COLO829 (cell line): Measurements from ENCODE around the gene STON1.
"Not testable (repeated sequence)": the region's sequence is repeated elsewhere in the genome, so short reads cannot be mapped to it uniquely, and the experiment has no call there.

Experiments
- DNase-seq: peaks from one replicate; pipeline ENCODE4 v3.0.0; 2012; ENCODE audit warnings: low spot score

Gene STON1

GRCh38 chr2:48620604-48621003, 90.7 kb downstream of the STON1 start:
- no peak for DNase-seq

GRCh38 chr2:48622691-48623090, 92.7 kb downstream of the STON1 start:
- DNase-seq: not testable (repeated sequence)

DNA sequence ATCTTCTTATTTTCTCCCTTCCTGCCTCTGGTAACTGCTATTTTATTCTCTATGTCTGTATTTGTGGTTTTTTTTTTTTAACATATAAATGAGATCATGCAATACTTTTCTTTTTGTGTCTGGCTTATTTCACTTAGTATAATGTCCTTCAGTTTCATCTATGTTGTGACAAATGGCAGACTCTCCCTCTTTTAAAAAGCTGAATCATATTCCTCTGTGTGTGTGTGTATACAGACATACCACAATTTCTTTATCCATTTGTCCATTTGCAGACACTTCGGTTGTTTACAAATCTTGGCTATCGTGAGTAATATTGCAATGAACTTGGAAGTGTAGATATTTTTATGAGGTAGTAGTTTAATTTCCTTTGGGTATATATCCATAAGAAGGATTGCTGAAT, 94.7 kb downstream of the STON1 start:
- no peak for DNase-seq

- no peak for DNase-seq
Measured at GRCh38 chr2:48626047-48626446, 96.1 kb downstream of the STON1 start.

DNA sequence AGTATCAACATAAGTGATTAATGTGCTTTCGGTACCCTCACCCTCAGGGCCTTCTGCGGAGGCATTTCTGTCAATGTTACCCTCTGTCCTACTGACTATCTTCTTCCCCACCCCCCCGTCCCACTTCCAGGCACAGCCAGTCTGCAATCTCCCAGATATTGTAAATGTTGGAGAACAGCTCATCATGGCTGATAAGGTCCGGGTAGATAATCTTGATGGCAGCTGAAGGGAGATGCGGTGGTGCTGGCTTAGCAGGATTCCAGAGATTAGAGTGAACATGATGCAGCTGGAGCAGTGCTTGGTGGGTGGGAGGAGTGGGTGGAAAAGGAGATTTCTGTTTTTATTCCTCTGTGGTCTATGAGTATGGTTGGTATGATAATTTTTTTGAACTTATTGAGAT, 103.2 kb downstream of the STON1 start:
- no peak for DNase-seq

DNA sequence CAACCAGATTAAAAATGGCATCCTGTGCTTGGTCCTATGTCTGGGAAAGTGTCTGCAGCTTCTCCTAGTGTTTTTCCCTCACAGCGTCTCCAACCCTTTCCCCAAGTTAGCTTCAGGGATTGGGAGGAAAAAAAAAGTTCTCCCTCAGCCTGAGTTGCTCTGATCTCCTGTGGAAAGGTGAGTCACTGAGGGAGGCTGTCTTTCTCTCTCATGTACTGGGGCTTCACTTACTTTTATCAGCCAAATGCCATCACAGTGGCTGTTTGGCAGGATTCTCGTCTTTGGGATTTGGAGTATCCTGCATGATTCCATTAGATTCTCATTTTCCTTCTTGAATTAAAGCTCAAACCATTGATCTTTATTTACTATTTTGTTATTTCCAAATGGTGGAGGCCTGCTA, 105.8 kb downstream of the STON1 start:
- DNase-seq: no peak

GRCh38 chr2:48638261-48638660, 108.3 kb downstream of the STON1 start:
- no peak for DNase-seq
